ENCODE data around the gene LMO2.
"Not testable (repeated sequence)": the region's sequence is repeated elsewhere in the genome, so short reads cannot be mapped to it uniquely, and the experiment has no call there.

LMO2 gene

DNA sequence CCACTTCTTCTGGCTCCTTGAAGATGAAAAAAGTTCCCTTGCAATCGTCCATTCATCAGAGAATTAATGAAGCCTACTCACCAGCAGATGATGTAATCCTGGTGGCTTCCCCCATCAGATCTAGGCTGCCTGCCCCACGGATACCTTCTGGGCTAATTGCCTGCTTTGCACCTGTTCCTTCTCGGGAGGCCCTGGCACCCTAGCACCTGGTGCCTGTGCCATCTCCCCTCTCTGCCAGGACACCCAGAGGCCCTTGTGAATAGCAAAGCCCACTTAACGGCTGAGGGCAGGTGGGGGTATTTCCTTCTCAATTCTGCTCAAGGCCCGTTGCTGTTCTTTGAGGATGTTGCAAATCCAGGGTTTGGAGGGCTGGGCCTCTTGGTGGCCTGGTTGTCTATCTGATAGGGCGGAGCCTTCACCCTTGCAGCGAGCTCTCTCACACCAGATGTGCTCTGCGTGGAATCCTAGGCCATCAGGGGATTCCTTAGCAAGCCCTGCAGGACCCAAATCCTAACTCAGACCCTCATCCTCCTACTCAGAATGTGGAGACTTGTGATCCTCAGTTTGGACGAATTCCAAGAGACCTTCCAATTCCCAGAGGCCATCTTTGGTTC lies at the start of gene LMO2:
LMO2 (minus strand) TSS at position 363 of the 614 bp plus-strand sequence. CDS start 22,360 bp downstream, outside the sequence.
- DNase-seq, result peak; percentile 92

DNA sequence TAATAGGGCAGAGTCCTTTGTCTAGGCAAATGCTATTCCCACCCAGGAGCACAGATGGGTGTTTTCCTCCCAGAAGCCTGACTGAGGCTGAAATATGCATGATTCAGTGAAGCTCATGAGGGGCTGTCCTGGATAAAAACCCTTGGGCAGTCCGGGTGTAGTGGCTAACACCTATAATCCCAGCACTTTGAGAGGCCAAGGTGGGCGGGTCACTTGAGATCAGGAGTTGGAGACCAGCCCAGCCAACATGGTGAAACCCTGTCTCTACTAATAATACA lies 48.6 kb upstream of the LMO2 start:
- no peak for DNase-seq

DNA sequence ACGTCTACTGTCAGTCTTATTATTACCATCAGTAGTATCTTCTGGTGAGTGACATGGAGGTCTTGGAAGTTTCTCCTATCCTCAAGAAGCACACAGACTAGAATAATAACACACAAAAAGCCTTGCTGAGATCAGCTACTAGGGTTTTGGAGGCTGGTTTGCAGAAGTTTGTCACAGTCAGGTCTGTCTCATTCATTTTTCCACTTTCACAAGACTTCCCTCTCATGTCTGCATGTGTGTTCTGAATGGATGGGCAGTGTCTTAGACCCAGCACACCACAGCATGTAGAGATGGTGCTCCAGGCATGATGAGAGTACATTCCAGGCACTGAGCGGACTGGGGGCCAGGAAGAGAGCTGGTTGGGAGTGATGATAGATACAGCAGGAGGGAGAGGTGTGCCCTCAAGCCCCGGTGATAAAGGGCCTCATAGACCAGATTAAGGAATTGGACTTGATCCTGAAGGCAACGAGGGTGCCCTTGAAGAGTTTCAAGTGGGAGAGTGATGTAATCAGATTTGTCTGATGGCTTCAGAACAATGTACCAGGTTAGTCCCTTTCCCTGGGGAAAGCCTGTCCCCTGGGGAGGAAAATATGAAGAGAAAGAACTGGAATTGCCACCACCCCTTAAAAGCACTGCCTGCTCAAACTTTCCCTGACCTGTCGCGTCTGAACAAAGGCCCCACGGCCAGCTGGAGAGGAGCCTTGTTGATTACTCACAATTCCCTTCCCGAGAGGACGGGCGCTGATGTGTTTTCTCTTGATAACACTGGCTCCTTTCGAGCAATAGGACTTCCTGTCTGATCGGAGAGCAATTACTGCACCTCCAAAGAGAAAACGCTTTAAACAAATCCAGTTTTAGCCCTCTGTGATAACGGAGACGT lies 45.1 kb upstream of the LMO2 start:
- no peak for DNase-seq

DNA sequence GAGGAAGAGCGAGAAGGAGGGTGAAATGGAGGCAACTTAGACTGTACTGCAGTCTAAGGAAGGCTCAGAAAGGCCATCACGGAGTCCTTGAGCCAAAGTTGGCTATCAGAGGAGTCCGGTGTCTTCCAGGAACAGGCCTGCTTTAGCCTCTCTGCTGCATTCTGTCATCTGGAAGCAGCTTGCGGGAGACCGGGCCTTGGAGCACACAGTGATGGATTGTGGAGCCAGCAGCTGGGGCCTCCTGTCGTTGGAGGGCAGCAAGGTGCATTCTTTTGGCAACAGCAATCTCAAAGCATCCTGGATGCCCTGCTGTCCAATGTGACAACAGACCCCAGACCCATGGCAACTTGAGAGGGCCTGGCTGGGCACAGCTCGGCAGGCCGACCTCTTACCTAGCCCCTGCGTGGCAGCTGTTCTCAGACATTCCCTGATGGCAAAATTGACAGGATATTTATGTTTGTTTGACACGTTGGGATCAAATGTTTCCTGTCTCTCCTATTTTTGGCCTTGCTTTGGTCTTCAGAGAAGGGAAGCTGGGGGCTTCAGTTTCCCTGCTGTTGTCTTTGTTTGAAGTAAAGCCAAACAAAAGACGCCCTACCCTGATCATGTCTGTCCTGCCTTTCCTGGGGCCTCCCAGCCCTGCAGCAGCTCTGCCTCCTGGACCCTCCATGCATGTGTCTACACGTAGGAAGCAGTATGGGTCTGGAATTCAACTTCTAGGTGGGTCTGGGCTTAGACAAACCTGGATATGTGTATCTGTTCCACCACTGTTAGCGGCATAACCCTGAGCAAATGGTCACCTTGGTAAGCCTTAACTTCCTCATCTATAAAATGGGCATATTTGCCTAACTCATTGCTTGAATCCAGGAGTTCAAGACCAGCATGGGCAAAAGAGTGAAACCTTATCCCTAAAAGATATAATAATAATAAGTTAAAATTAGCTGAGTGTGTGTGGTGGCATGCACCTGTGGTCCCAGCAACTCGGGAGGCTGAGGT lies 43.9 kb upstream of the LMO2 start:
- DNase-seq, result no peak

DNA sequence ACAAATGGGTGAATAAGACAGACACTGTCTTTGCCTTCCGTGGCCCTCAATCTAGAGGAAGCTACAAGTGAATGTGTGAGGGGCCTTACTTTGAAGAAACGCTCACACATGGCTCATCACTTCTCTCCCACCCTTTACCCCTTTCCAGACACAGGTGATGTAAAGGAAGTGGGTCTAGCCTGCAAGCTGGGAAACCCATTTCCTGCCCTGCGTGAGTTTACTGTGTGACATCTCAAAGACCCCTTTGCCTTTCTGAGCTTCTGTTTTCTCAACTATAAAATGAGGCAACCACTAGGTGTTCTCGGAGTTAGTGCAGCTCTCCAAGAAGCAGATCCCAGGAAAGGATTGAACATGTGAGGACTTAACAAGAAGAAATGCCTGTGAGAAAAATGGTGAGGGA lies 43.1 kb upstream of the LMO2 start:
- DNase-seq, result no peak

DNA sequence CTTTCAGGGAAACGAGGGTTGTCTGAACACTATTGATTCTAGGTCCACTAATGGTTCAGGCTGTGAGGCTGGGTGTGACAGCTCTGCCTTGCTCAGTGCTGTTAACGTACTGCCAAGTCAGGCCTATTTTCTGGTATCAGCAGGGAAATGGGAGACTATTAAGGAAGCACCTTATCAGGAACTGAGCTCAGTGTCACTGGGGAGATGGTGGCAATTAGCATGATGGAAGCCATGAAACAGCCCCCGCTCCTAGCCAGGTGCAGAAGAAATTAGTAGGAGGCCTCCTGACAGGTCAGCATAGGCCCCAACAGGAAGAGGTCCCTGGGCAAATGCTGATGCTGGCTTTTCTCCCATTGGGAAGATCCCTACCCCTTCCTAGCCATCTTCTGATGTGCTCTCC lies 42.6 kb upstream of the LMO2 start:
- no peak for DNase-seq

DNA sequence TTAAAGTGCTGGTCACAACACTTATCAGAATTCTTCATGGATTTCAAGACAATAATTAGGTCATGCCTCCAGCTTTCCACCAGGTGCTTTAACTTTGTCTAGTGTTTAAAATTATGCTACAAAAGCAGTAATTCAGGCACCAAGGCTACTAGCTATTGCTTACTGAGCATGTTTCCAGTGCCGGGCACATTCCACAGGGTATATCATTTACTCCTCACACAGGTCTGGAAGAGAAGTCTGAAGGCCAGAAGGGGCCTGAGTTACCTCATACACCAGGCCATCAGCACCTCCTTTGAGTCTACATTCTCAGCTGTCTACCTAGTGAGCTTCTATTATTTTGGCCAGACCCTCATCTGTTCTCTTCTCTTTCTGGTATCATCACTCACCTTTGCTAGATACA lies 41.7 kb upstream of the LMO2 start:
- DNase-seq, result no peak

DNA sequence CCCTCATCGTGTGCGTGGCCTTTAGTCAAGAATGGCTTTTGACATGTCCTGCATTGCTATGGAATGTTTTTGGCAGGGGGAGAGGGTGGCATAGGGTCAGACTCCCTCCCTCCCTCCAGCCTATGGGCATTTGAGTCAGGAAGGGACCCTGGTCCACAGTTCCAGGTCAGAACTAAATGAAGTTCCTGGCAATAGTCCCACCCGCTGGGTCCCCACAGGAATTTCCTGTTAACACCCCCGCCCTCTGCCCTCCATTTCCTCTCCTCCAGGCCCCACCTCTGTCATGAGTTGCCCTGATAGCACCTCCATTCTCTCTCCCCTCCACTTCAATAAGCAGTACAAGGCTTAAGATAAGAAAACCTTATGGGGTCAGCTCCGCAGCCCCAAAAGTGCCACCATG lies 40.8 kb upstream of the LMO2 start:
- DNase-seq, result no peak

DNA sequence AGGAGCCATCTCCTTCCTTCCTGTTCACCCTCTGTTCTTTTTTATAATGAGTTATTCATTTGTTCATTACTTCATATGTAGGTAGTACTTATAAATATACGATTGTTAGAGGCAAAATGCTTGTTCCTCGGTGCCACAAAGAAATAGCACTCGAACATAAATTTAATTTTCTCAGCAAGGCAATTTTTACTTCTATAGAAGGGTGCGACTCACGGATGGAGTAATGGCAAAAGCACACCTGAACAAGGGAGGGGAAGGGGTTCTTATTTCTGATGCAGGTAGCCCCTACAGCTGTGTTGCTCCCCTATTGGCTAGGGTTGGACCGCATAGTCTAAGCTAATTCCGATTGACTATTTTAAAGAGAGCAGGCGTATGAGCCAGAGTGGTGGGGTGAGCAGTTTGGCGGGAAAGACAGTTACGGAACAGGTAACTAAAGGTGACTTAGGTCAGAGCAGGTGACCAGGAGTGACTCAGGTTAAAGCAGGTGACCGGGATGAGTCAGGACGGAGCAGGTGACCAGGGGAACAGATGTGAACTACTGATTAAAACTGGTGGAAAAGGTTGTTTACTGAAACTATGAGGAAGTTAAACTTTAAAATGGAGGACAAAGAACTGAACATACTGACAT lies 40.0 kb upstream of the LMO2 start:
- not testable (repeated sequence) for DNase-seq

DNA sequence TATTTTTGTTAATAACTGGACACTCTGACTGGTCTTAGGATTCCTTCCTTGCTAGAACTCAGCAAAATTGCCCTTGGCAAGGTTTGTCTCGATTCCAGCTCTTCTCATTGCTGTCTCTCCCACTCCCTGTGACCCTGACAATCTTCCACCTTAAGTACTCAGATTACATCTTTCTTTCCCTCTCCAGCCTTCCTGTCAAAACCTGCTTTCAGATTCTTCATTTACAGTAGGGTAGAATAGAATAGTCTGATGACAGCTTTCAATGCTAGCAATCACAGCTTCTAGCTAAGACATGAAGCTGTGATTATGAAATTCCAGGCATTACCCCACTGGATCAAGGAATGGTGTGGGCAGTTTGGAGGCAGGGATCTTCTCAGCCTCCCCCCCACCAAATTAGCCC lies 39.2 kb upstream of the LMO2 start:
- no peak for DNase-seq

DNA sequence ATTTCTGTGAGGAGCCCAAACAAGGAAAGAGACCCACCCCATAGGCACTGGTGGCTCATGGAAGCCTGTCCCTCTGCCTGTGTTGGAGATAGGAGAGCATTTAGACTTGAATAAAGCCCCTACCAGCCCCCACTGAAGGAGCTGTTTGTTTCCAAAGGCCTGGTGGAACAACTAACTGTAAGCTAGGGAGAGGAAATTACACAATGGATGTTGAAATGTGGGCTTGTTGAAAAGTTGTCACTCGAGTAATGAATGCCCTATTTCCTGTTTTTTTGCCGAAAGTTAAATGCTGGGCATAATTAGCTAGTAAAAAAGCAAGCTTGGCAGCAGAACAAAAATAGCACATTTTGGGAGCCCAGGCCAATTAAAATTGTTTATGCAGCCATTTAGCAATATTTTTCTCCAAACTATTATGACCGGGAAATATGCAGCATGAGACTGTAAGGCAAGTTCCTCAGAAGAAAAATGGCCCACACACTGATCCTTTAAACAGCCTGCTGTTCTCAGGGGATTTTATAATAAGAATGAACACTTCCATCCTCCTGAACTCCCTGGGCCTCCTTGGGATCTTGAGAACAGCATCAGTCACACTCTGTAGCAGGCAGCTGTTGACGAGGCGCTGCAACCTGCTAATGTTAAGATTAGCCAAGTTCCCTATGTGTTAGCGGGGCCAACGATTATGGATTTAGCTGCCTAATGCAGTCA lies 38.6 kb upstream of the LMO2 start:
- DNase-seq, result no peak

DNA sequence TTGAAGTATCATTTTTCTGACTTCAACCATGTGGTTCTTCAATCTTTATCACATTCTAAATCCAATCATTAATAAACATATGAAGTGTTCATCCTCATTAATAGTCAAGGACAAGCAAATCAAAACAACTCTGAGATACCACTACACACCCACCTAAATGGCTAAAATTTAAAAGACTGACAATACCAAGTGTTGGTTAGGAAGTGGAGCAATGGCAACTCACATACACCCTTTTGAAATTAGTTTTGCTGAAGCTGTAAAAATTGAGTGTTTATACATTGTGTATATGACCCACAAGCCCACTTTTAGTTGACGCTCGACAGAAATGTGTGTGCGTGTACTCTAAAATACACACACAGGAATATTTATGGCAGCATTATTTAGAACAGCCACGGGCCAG lies 36.7 kb upstream of the LMO2 start:
- no peak for DNase-seq

DNA sequence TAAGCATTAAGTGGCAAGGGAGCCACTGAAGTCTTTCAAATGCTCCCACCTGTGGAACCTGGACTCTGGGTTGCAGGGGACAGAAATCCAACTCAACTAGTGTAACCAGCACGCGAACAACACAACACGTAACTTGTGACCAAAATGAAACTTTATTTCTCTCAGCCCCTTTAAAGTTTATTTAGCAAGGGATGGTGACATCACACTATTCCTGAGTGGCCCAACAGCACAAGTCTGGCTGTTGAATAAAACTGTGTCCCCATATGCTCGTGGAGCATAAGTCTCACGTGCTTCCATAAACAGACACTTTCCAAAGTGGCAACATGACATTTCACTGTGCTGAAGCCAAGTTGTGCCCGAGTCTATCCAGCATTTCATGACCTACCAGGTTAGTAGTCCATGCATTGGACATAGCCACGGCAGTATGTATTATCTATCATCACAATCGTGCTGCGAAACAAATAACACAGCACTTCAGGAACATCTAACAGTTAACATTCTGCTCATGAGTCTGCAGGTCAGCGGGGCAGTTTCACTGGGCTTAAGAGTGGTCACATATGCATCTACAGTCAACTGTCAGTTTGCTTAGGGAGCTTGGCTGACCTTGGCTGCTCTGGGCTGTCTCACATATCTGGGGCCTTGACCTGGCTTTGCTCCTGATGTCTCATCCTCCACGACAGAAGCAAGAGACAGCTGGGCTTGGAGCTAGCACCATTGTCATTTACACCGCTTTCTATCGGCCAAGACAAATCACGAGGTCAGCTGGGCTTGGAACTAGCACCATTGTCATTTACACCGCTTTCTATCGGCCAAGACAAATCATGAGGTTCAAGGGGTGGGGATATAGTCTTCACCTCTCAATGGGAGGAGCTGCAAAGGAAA lies 35.0 kb upstream of the LMO2 start:
- DNase-seq, result no peak

DNA sequence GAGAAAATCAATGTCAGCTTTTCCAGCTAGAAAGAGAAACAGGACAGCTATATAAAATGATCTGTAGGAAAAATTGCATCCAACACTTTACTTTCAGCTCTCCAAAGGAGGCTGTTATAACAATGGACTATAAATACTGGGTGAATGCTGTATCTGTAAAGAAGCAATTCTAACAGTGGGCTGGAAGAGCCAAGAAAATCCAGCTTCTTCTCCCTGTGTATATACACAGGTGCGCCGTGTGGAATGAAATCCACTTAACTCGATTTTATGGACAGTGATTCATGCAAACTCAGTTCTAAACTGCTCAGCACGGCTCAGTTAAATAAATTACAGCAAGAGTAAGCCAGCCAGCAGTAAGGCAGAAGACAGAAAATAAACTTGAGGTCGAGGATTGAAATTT lies 32.5 kb upstream of the LMO2 start:
- DNase-seq, result no peak

DNA sequence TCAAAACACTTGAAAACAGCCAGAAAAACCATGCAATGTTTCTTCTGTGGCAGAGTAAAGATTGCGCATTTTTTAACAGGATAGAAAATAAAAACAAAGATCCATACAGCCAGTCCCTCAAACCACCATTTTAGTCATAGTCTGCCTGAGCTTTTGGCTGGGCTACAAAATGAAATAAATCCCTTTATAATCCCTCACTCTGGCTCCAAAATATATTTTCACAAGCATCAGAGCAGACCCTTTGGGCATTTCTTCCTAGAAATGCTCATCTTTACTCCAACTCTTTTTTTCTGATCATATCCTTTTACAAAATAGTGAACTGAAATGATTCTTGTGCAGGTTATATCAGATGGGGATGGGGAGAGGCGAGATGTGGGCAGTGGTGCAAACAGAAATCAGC lies 31.8 kb upstream of the LMO2 start:
- DNase-seq, result no peak

DNA sequence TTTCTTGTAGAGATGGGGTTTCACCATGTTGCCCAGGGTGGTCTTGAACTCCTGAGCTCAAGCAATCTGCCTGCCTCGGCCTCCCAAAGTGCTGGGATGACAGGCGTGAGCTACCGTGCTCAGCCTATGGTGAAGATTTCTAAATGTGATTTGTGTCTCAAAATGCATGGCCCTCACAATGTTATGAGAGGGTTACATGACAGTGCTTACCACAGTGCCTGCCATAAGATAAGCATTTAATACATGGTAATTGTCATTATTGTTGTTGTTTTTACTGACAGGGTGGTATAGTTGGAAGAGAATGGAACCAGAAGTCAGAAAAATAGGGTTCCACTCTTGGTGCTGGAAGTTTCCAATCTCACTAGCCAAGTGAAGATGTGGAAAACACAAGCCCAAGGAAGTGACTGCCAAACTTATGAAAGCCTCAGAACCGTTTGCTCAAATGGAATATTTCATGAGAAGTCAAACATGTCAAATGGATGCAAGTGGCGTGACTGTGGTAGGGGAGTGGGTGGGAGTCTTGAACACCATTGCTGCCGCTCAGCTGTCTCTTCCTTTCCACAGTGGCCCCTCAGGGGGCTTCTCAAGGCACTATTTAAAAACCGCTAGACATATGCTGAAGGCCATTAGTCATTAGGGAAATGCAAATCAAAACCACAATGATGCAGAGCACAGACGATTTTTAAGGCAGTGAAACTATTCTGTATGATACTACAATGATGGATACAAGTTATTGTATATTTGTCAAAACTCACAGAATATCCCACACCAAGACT lies 29.1 kb upstream of the LMO2 start:
- DNase-seq, result no peak

DNA sequence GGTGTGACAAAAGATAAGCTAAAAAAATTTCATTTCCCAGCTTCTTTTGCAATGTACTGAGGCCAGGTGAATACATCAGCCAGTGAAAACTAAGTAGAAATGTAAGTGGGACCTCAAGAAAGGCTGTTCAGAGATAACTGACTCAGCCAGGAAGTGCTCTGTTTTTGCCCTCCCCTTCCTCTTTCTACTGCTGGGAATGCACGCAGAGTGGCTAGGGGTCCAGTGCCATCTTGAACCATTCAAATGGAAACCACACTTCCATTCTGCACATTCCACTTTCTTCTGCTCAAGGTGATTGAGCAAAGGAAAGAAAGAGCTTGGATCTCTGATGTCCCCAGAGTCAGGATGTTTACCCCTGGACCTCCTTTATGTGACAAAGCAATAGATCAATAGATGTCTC lies 27.8 kb upstream of the LMO2 start:
- DNase-seq, result no peak

DNA sequence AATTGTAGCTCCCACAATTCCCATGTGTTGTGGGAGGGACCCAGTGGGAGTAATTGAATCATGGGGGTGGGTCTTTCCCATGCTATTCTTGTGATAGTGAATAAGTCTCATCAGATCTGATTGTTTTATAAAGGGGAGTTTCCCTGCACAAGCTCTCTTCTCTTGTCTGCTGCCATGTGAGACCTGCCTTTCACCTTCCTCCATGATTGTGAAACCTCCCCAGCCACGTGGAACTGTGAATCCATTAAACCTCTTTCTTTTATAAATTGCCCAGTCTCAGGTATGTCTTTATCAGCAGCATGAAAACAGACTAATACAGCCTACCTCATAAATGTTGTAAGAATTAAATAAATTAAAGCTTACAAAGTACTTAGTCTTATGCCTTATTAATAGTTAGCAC lies 25.5 kb upstream of the LMO2 start:
- DNase-seq, result not testable (repeated sequence)

DNA sequence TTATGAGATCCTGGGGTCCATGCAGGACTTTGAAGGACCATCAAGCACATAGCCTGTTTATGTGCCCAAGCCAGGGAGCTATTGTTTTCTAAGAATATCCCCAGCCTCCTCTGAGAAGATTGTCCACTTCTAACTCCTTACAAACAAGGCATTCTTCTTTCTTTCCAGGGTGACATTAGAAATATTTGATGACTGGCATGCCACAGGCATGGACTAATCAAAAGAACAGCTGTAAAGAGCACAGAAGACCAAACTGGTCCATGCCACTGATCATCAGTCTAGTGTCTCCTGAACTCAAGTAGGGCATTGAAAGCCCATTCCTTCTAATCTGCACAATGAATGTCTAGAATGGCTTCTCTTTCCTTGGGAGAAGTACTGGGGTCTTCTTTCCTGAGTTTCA lies 24.9 kb upstream of the LMO2 start:
- no peak for DNase-seq

DNA sequence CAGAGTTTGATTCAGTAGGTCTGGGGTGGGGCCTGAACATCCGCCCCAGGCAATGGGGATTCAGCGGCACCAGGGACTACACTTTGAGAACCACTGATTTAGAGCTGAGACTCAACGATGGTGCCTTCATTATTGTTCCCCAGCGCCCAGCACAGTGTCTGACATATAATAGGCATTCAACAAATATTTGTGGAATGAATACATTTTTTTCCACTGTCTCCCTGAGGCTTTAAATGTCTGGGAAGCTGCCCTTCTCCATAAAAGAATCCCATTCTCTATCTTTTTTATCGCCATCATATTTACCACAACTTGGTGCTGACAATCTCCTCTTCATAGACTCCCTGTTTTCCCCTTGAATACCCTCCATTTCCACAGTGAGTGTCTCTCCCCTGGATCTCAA lies 23.6 kb upstream of the LMO2 start:
- DNase-seq, result no peak

DNA sequence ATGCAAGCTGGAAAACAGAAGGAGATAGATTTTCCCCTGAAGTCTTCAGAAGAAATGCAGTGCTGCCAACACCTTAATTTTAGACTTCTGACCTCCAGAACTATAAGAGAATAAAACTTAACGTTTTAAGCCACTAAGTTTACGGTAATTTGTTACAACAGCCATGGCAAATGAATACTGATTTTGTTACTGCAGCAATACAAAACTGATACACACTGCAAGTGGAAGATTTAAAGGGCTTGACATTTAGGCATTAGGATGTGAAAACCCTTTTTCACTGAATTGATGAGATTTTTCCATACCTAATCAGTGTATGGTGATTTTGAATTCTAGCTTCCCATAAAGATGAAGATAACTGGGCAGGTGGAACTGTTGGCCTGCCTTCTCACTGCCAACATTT lies 22.1 kb upstream of the LMO2 start:
- DNase-seq, result no peak

All from NCI-H1417 treated with DMSO at 0.1 percent for 48 hours (cell line).